ENCODE measurements around the gene TPST2. TPM values are rescaled to one million over a fixed set of nuclear protein-coding genes. Genes with fewer than 3 reads are reported as not detected.

The TPST2 gene
- total RNA-seq, 1 experiment from 2014 or later, result 50.1 TPM

- peak within 1 kb of the TSS; percentile 31 for H3K14ac ChIP-seq (ENCODE audit: insufficient read depth, low read length)
- H3T11ph ChIP-seq (ENCODE audit: low read length), result no peak within 1 kb of the TSS
- no peak within 1 kb of the TSS for H3K18ac ChIP-seq (ENCODE audit: insufficient read length, low read depth, low read length)
- no peak within 1 kb of the TSS for H3K23ac ChIP-seq (ENCODE audit: insufficient read length, low read depth, low read length)
- peaks cover 63 to 77% of the 10 kb centered on the region in 2 experiments for H3K4me1 Mint-ChIP-seq
- no peak within 1 kb of the TSS for H2BK12ac ChIP-seq (ENCODE audit: insufficient read length, low read depth, low read length)
- H3K23me2 ChIP-seq (ENCODE audit: insufficient read length, low read depth, low read length, poor library complexity, severe bottlenecking), result no peaks in the 10 kb centered on the region
- H3K56ac ChIP-seq (ENCODE audit: insufficient read length, low read depth, low read length), result no peak within 1 kb of the TSS
- H3K79me2 ChIP-seq (ENCODE audit: insufficient read depth, low read length), result no peaks in the 10 kb centered on the region
- no peak within 1 kb of the TSS for H4K91ac ChIP-seq (ENCODE audit: insufficient read length, low read depth, low read length)
- H4K8ac ChIP-seq (replicated peaks; ENCODE audit: insufficient read length, low read depth, low read length), result no peak within 1 kb of the TSS
- H3K27ac Mint-ChIP-seq, result peak within 1 kb of the TSS; percentile 56 to 91 (median 73); a peak in 6 of 7 replicates
- peaks cover 62% of the 10 kb centered on the region for H3K27me3 Mint-ChIP-seq (ENCODE audit: low read depth)
- H3K4me3 Mint-ChIP-seq, result peak within 1 kb of the TSS in 1 of 2 experiments; percentile 61; a peak in 3 of 5 replicates
- H3K4me1 ChIP-seq (ENCODE audit: insufficient read depth, low read length), result peaks cover 32% of the 10 kb centered on the region
- peaks cover 0 to 2% of the 10 kb centered on the region in 2 experiments; a peak in 1 of 5 replicates for H3K9me3 Mint-ChIP-seq
- H2AK5ac ChIP-seq (ENCODE audit: insufficient read length, low read length), result no peak within 1 kb of the TSS
- no peak within 1 kb of the TSS for H2BK20ac ChIP-seq (ENCODE audit: low read depth, low read length, poor library complexity, severe bottlenecking)
- H3K4me2 ChIP-seq (ENCODE audit: insufficient read depth, insufficient read length, low read length), result no peak within 1 kb of the TSS
- no peaks in the 10 kb centered on the region for H3K79me1 ChIP-seq (ENCODE audit: insufficient read depth, low read depth, low read length, poor library complexity, severe bottlenecking)
- H2BK15ac ChIP-seq (ENCODE audit: low read depth, low read length), result no peak within 1 kb of the TSS
- H2AFZ ChIP-seq (ENCODE audit: low read length), result no peak within 1 kb of the TSS
- H3K27me3 ChIP-seq (ENCODE audit: insufficient read depth, low read length), result peaks cover 6% of the 10 kb centered on the region; the same call in 1 of the 2 replicates
- no peaks in the 10 kb centered on the region for H4K20me1 ChIP-seq (ENCODE audit: control insufficient read depth, insufficient read depth, insufficient read length)
- no peak within 1 kb of the TSS for H3K9ac ChIP-seq (ENCODE audit: extremely low read depth, insufficient read length, low read length)
- H3K9me3 ChIP-seq (ENCODE audit: control insufficient read depth, low read depth, low read length), result no peaks in the 10 kb centered on the region
- no peak within 1 kb of the TSS for H3K27ac ChIP-seq (ENCODE audit: insufficient read length, low read depth, low read length)
- H3K36me3 Mint-ChIP-seq (ENCODE audit: insufficient read depth in 1 of 3, low read depth in 3 of 3), result no peaks in the 10 kb centered on the region; a peak in 1 of 7 replicates
- TF ChIP-seq CTCF (conservative IDR thresholded peaks at IDR 0.05), result no peak
- H4K5ac ChIP-seq (ENCODE audit: insufficient read length, low read depth, low read length), result no peak within 1 kb of the TSS
- H2BK5ac ChIP-seq (ENCODE audit: insufficient read length, low read length), result no peak within 1 kb of the TSS
- H2BK120ac ChIP-seq (ENCODE audit: low read depth, low read length, poor library complexity, severe bottlenecking), result no peak within 1 kb of the TSS
- WGBS (ENCODE audit: extremely low coverage, insufficient read length, low lambda C conversion rate), result no CpG with 5 or more reads among the region's 7 CpGs
- H3K4ac ChIP-seq (ENCODE audit: low read depth, low read length), result no peak within 1 kb of the TSS
- DNase-seq, result no peak
Observed at GRCh38 chr22:26617271-26618199, 27.6 kb upstream of the TPST2 start, which contains the start of gene CRYBB1. Gene CRYBB1 (minus strand): TSS chr22:26618027. CDS start chr22:26616319, 1,708 bp downstream.

Measured in H9 (cell line).